OCI-LY3 (cell line): Measurements from ENCODE around the gene KRT80.

Experiments
- H2AFZ ChIP-seq: fragments of 200-600, 300-600 bp; shearing (Covaris generic); 2 replicates; pipeline ENCODE4 v1.6.0; 2014; ENCODE audit warnings: antibody characterized with exemption, low read depth, low read length
- H3K27ac ChIP-seq: fragments of 200-600, 300-600 bp; sonication (generic); 2 replicates; pipeline ENCODE4 v1.5.1; 2014; ENCODE audit warnings: mild to moderate bottlenecking, low read length, moderate library complexity, mixed read lengths
- H3K27me3 ChIP-seq: fragments of 200-600, 300-600 bp; sonication (generic); 2 replicates; pipeline ENCODE4 v1.6.1; 2014; ENCODE audit warnings: low read depth, low read length, mixed read lengths
- H3K36me3 ChIP-seq: fragments of 200-600, 300-600 bp; sonication (generic); replicated peaks from 2 replicates; pipeline ENCODE3; 2014; ENCODE audit warnings: low read depth, low read length, mixed read lengths
- H3K4me1 ChIP-seq: fragments of 300-600, 200-600 bp; sonication (generic); 2 replicates; pipeline ENCODE4 v1.6.1; 2014; ENCODE audit warnings: low read length, mixed read lengths
- H3K4me2 ChIP-seq: fragments of 200-600, 300-600 bp; sonication (generic); 2 replicates; pipeline ENCODE4 v1.6.1; 2014; ENCODE audit warnings: low read length, mixed read lengths
- H3K4me3 ChIP-seq: fragments of 300-600, 200-600 bp; sonication (generic); 2 replicates; pipeline ENCODE4 v1.5.1; 2014; ENCODE audit warnings: antibody characterized with exemption, mild to moderate bottlenecking, low read length, moderate library complexity
- H3K79me2 ChIP-seq: fragments of 300-600, 200-600 bp; shearing (Covaris generic); 2 replicates; pipeline ENCODE4 v1.6.1; 2014; ENCODE audit warnings: mild to moderate bottlenecking, low read length, mixed read lengths
- H3K9ac ChIP-seq: fragments of 300-600, 200-600 bp; shearing (Covaris generic); 2 replicates; pipeline ENCODE4 v1.6.0; 2014; ENCODE audit warnings: mild to moderate bottlenecking, low read length, moderate library complexity
- H3K9me3 ChIP-seq: fragments of 200-600, 300-600 bp; shearing (Covaris generic); 2 replicates; pipeline ENCODE4 v1.6.1; 2014; ENCODE audit warnings: low read length, mixed read lengths; ENCODE audit not compliant: insufficient read depth
- H4K20me1 ChIP-seq: fragments of 200-600, 300-600 bp; sonication (generic); 2 replicates; pipeline ENCODE4 v1.6.1; 2016; ENCODE audit warnings: low read length, mixed read lengths; ENCODE audit not compliant: insufficient read depth
- CTCF ChIP-seq: fragments of 200-600, 300-600 bp; sonication (generic); IDR thresholded peaks from 2 replicates; pipeline ENCODE4 v1.5.1; 2014; ENCODE audit warnings: antibody characterized with exemption, low read length, low read depth
- EZH2phosphoT487 ChIP-seq: fragments of 200-600 bp; shearing (Covaris generic); IDR thresholded peaks from 2 replicates; pipeline ENCODE4 v1.6.1; 2018; ENCODE audit warnings: antibody characterized with exemption, mixed run types, low read depth

Gene KRT80

GRCh38 chr12:52156311-52156710 lies 35.5 kb downstream of the KRT80 start:
- H3K9me3 ChIP-seq: no peaks in the 10 kb centered on the region
- no peak overlapping the region for H3K4me3 ChIP-seq
- no peak overlapping the region for H3K9ac ChIP-seq
- H3K4me1 ChIP-seq: no peaks in the 10 kb centered on the region
- TF ChIP-seq EZH2phosphoT487 (no peak), CTCF (no peak)
- H3K27ac ChIP-seq: no peak overlapping the region
- H3K79me2 ChIP-seq: no peaks in the 10 kb centered on the region
- peaks cover 3% of the 10 kb centered on the region; the same call in 1 of the 2 replicates for H3K27me3 ChIP-seq
- H2AFZ ChIP-seq: no peak overlapping the region
- H3K4me2 ChIP-seq: no peak overlapping the region
- no peaks in the 10 kb centered on the region for H3K36me3 ChIP-seq
- H4K20me1 ChIP-seq: no peaks in the 10 kb centered on the region

- no peak overlapping the region for H2AFZ ChIP-seq
- H3K79me2 ChIP-seq: no peaks in the 10 kb centered on the region
- no peaks in the 10 kb centered on the region for H3K36me3 ChIP-seq
- TF ChIP-seq CTCF: no peak
- no peaks in the 10 kb centered on the region for H3K4me1 ChIP-seq
- no peaks in the 10 kb centered on the region for H3K27me3 ChIP-seq
- no peak overlapping the region for H3K9ac ChIP-seq
- H3K4me3 ChIP-seq: no peak overlapping the region
- no peak overlapping the region for H3K4me2 ChIP-seq
- H3K9me3 ChIP-seq: no peaks in the 10 kb centered on the region
- no peaks in the 10 kb centered on the region for H4K20me1 ChIP-seq
- no peak overlapping the region for H3K27ac ChIP-seq
These were observed 36.6 kb downstream of the KRT80 start for GRCh38 chr12:52155048-52155868.

- Histone ChIP-seq H3K36me3 (no peaks in the 10 kb centered on the region), H3K4me3 (no peak overlapping the region), H3K79me2 (no peaks in the 10 kb centered on the region), H3K27ac (no peak overlapping the region), H3K9me3 (no peaks in the 10 kb centered on the region), H2AFZ (no peak overlapping the region), H3K4me1 (no peaks in the 10 kb centered on the region), H3K4me2 (no peak overlapping the region), H4K20me1 (no peaks in the 10 kb centered on the region), H3K27me3 (no peaks in the 10 kb centered on the region), H3K9ac (no peak overlapping the region)
- no peak for TF ChIP-seq EZH2phosphoT487
- no peak for TF ChIP-seq CTCF
These were observed 38.9 kb downstream of the KRT80 start for GRCh38 chr12:52152905-52153317.

GRCh38 chr12:52151837-52152783 lies 39.7 kb downstream of the KRT80 start:
- no peaks in the 10 kb centered on the region for H3K79me2 ChIP-seq
- H3K4me2 ChIP-seq: no peak overlapping the region
- H3K27me3 ChIP-seq: no peaks in the 10 kb centered on the region
- no peak overlapping the region for H2AFZ ChIP-seq
- TF ChIP-seq CTCF: peak; percentile 44
- no peak for TF ChIP-seq EZH2phosphoT487
- H3K4me1 ChIP-seq: no peaks in the 10 kb centered on the region
- no peaks in the 10 kb centered on the region for H4K20me1 ChIP-seq
- H3K36me3 ChIP-seq: no peaks in the 10 kb centered on the region
- H3K4me3 ChIP-seq: peak overlapping the region; percentile 52; the same call in 1 of the 2 replicates
- H3K9me3 ChIP-seq: no peaks in the 10 kb centered on the region
- no peak overlapping the region for H3K27ac ChIP-seq
- H3K9ac ChIP-seq: no peak overlapping the region
